Esophagus (tissue), 2 donors: ENCODE measurements around the gene SYNPO2. TPM values are rescaled to one million over a fixed set of nuclear protein-coding genes. Genes with fewer than 3 reads are reported as not detected.

ENCODE experiments used
- H3K27ac ChIP-seq, 2 donors: one replicate each; pipeline ENCODE4 v1.5.1; 2013; ENCODE audit warnings: low read depth in 2 of 2, mild to moderate bottlenecking in 2 of 2, inconsistent platforms in 1 of 2, low read length in 1 of 2, moderate library complexity in 1 of 2
- H3K27me3 ChIP-seq, 2 donors: one replicate each; pipeline ENCODE4 v1.6.1; 2013; ENCODE audit warnings: low read length in 2 of 2, control low read depth in 1 of 2, mild to moderate bottlenecking in 1 of 2; ENCODE audit not compliant: insufficient read depth in 2 of 2, control insufficient read depth in 1 of 2
- H3K36me3 ChIP-seq, 2 donors: one replicate each; pipeline ENCODE4 v1.6.1; 2013; ENCODE audit warnings: low read length in 1 of 2; ENCODE audit not compliant: control insufficient read depth in 2 of 2, insufficient read depth in 2 of 2
- H3K4me1 ChIP-seq, 2 donors: one replicate each; pipeline ENCODE4 v1.6.1; 2013; ENCODE audit warnings: low read length in 1 of 2; ENCODE audit not compliant: control insufficient read depth in 2 of 2, insufficient read depth in 2 of 2
- H3K4me3 ChIP-seq, 2 donors: one replicate each; pipeline ENCODE4 v1.5.1; 2013; ENCODE audit warnings: low read length in 2 of 2, mild to moderate bottlenecking in 2 of 2, low read depth in 1 of 2, moderate library complexity in 1 of 2
- H3K9me3 ChIP-seq, 2 donors: one replicate each; pipeline ENCODE4 v1.6.1; 2013; ENCODE audit warnings: mild to moderate bottlenecking in 2 of 2, low read depth in 1 of 2, low read length in 1 of 2, moderate library complexity in 1 of 2; ENCODE audit not compliant: control insufficient read depth in 2 of 2, insufficient read depth in 1 of 2
- WGBS, 2 donors: extraction: QIAGEN DNeasy Blood & Tissue Kit; methylation state at CpG; one replicate each; pipeline ENCODE4 v1.1.7; 2013; 5-methylcytosine and 5-hydroxymethylcytosine counted together
- polyA plus RNA-seq, 2 donors: library from polyadenylated mRNA; stranded (reverse); fragments of 200-250 nt; gene quantifications; one replicate each; pipeline ENCODE4 v1.2.3, GENCODE V29; 2013
- donor health status: healthy with polysubstance abuse.
- donor health status: Bipolar disorder and iron deficiency.

SYNPO2 gene
- polyA plus RNA-seq, 2 donors = 22.0 to 46.9 TPM

GRCh38 chr4:119028296-119028695 lies 139.6 kb downstream of the SYNPO2 start:
- WGBS, 2 donors = 70 to 78% methylated on average over 2 of the region's 2 CpGs
- Histone ChIP-seq H3K27me3 (no peaks in the 10 kb centered on the region), H3K9me3 (no peaks in the 10 kb centered on the region), H3K36me3 (peaks cover 0 to 17% of the 10 kb centered on the region in 2 donors), H3K4me1 (peaks cover 2 to 3% of the 10 kb centered on the region in 2 donors), H3K4me3 (peak overlapping the region in 1 of 2 donors; percentile 15), H3K27ac (no peak overlapping the region)

GRCh38 chr4:119029847-119030535 lies 141.3 kb downstream of the SYNPO2 start:
- Histone ChIP-seq H3K9me3 (no peaks in the 10 kb centered on the region), H3K4me3 (peak overlapping the region; percentile 27 to 53), H3K27me3 (no peaks in the 10 kb centered on the region), H3K4me1 (peaks cover 2 to 3% of the 10 kb centered on the region in 2 donors), H3K36me3 (peaks cover 2 to 17% of the 10 kb centered on the region in 2 donors), H3K27ac (peak overlapping the region; percentile 64 to 79)
- 82 to 86% methylated on average over 18 of the region's 18 CpGs for WGBS, 2 donors

- Histone ChIP-seq H3K36me3 (peaks cover 4 to 17% of the 10 kb centered on the region in 2 donors), H3K9me3 (no peaks in the 10 kb centered on the region), H3K27me3 (no peaks in the 10 kb centered on the region), H3K4me3 (peak overlapping the region; percentile 27 to 53), H3K27ac (peak overlapping the region; percentile 64 to 79), H3K4me1 (peaks cover 2 to 3% of the 10 kb centered on the region in 2 donors)
- 82% methylated on average over 12 of the region's 12 CpGs for WGBS, 2 donors
These were observed 141.9 kb downstream of the SYNPO2 start for GRCh38 chr4:119030536-119030890.

GRCh38 chr4:119031218-119031617 lies 142.6 kb downstream of the SYNPO2 start:
- 84 to 85% methylated on average over 11 of the region's 11 CpGs for WGBS, 2 donors
- Histone ChIP-seq H3K4me3 (peak overlapping the region; percentile 17 to 53), H3K27me3 (no peaks in the 10 kb centered on the region), H3K4me1 (peaks cover 2 to 3% of the 10 kb centered on the region in 2 donors), H3K36me3 (peaks cover 4 to 17% of the 10 kb centered on the region in 2 donors), H3K9me3 (no peaks in the 10 kb centered on the region), H3K27ac (peak overlapping the region; percentile 64 to 79)

GRCh38 chr4:119032921-119033685 lies 144.4 kb downstream of the SYNPO2 start:
- WGBS, 2 donors = 59 to 62% methylated on average over 6 of the region's 6 CpGs
- Histone ChIP-seq H3K27ac (peak overlapping the region in 1 of 2 donors; percentile 13), H3K9me3 (no peaks in the 10 kb centered on the region), H3K36me3 (peaks cover 4 to 17% of the 10 kb centered on the region in 2 donors), H3K4me1 (no peaks in the 10 kb centered on the region), H3K4me3 (peak overlapping the region in 1 of 2 donors; percentile 53), H3K27me3 (no peaks in the 10 kb centered on the region)

GRCh38 chr4:119034276-119035008 lies 145.8 kb downstream of the SYNPO2 start:
- H3K9me3 ChIP-seq = no peaks in the 10 kb centered on the region
- peak overlapping the region; percentile 29 to 52 for H3K27ac ChIP-seq
- no peaks in the 10 kb centered on the region for H3K27me3 ChIP-seq
- H3K4me1 ChIP-seq = no peaks in the 10 kb centered on the region
- peaks cover 4 to 17% of the 10 kb centered on the region in 2 donors for H3K36me3 ChIP-seq
- H3K4me3 ChIP-seq = peak overlapping the region in 1 of 2 donors; percentile 22
- WGBS, 2 donors = 69 to 73% methylated on average over 4 of the region's 4 CpGs

GRCh38 chr4:119035951-119036737 lies 147.5 kb downstream of the SYNPO2 start:
- H3K4me1 ChIP-seq = no peaks in the 10 kb centered on the region
- no peaks in the 10 kb centered on the region for H3K9me3 ChIP-seq
- peaks cover 4 to 8% of the 10 kb centered on the region in 2 donors for H3K36me3 ChIP-seq
- peak overlapping the region in 1 of 2 donors; percentile 6 for H3K27ac ChIP-seq
- no peaks in the 10 kb centered on the region for H3K27me3 ChIP-seq
- H3K4me3 ChIP-seq = no peak overlapping the region
- 79 to 80% methylated on average over 8 of the region's 8 CpGs for WGBS, 2 donors

- Histone ChIP-seq H3K27ac (no peak overlapping the region), H3K4me1 (no peaks in the 10 kb centered on the region)
- 70 to 78% methylated on average over 1 of the region's 1 CpG for WGBS, 2 donors
These were observed 149.1 kb downstream of the SYNPO2 start for GRCh38 chr4:119037709-119038108.

More at GRCh38 chr4:119037709-119038108, 149.1 kb downstream of the SYNPO2 start:
- H3K36me3 ChIP-seq = peaks cover 0 to 4% of the 10 kb centered on the region in 2 donors
- H3K27me3 ChIP-seq = no peaks in the 10 kb centered on the region
- no peaks in the 10 kb centered on the region for H3K9me3 ChIP-seq
- H3K4me3 ChIP-seq = no peak overlapping the region
